ENCODE data around the gene FKBP8.

- TF ChIP-seq CEBPB (IDR thresholded peaks at IDR 0.05) (no peak), YY1 (IDR thresholded peaks at IDR 0.05; ENCODE audit: low read depth) (no peak)
- TF ChIP-seq, protein P1, sequence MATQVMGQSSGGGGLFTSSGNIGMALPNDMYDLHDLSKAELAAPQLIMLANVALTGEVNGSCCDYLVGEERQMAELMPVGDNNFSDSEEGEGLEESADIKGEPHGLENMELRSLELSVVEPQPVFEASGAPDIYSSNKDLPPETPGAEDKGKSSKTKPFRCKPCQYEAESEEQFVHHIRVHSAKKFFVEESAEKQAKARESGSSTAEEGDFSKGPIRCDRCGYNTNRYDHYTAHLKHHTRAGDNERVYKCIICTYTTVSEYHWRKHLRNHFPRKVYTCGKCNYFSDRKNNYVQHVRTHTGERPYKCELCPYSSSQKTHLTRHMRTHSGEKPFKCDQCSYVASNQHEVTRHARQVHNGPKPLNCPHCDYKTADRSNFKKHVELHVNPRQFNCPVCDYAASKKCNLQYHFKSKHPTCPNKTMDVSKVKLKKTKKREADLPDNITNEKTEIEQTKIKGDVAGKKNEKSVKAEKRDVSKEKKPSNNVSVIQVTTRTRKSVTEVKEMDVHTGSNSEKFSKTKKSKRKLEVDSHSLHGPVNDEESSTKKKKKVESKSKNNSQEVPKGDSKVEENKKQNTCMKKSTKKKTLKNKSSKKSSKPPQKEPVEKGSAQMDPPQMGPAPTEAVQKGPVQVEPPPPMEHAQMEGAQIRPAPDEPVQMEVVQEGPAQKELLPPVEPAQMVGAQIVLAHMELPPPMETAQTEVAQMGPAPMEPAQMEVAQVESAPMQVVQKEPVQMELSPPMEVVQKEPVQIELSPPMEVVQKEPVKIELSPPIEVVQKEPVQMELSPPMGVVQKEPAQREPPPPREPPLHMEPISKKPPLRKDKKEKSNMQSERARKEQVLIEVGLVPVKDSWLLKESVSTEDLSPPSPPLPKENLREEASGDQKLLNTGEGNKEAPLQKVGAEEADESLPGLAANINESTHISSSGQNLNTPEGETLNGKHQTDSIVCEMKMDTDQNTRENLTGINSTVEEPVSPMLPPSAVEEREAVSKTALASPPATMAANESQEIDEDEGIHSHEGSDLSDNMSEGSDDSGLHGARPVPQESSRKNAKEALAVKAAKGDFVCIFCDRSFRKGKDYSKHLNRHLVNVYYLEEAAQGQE (IDR thresholded peaks at IDR 0.05; ENCODE audit: low read depth), result no peak
These were observed 33.2 kb downstream of the FKBP8 start for GRCh38 chr19:18510216-18510615.

Data from Ishikawa (cell line).